ENCODE data around the gene DENND10.

- TF ChIP-seq POLR2A (IDR thresholded peaks at IDR 0.05), result no peak
- TF ChIP-seq CTCF (IDR thresholded peaks at IDR 0.05), result no peak
These were observed 45.8 kb downstream of the DENND10 start for GRCh38 chr10:119149729-119150128.
